GM19397 (cell line): ENCODE data around the gene TNNC1.

Experiments used
- ATAC-seq: cut with Tn5 transposase; IDR thresholded peaks from one replicate; pipeline ENCODE4 v1.9.1; 2021; ENCODE audit warnings: mild to moderate bottlenecking, moderate library complexity; ENCODE audit not compliant: unreplicated experiment

Gene TNNC1

DNA sequence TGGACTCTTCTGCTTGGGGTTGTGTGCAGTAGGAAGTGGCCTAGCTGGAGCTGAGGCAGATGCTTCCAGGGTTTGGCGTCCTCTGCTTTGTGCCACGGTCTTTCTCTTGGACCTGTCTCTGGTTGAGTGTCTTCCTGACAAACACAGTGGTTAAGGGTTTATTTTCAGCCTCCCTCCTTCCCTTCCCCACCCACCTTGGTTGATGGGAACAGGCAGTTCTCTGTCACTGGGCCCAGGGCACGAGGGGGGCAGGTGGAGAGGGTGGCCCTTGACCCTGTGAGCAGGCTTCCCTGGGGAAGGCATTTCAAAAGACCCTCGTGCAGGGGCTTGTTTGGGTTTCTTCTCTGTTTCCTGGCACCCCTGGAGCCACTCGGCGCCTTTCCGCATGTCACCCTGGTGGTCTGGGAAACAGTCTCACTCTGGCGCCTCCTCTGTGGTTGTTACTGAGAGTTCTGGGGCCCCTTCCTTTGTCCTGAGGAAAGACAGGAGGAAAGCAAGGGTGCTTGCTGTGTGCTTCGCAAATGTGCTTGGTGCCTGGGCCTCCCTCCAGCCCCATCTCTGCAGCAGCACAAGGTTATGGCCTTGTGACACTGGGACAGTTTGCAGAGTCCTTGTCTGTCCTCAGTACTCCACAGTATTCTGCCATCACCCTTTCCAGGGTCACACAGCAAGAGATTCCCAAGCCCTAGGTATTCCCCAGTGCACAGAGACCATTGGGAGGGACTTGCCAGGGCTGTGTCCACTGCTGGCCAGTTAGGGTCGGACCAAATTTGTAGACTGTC, 31.0 kb upstream of the TNNC1 start:
- ATAC-seq = no peak

DNA sequence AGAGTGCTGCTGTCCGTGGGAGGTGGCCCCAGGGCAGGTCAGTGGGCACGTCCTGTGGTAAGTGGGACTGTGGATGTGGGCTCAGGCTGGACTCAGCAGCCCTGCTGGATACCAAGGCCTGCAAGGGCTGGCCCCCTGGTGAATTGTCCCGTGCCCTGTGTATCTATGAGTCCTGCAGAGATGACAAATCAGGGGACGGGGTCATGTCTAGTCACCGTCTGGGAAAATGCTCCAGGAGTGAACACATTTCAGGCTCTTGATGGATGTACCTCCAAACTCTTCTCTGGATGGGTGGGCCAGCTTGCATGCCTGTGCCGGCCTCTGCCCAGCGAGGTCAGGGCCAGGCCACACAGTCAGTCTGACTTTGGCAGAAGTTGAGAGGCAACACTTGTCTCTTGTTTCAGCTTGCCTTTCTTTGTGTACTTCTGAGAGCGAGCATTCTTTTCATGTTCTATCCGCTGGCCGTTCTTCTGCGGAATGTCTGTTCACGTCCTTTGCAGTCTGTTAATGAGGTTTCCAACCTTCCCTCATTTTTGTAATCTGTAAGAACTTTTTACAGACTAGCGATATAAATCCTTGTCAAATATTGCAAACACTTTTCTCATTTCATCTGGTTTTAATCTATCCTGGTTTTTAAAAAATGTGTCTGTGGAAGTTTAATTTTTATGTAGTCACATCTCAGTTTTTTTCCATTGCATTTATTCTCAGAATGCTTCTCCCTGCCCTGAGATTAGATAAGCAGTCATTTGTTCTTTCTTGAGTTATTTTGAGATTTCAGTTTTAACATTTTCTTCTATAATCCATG, 29.9 kb upstream of the TNNC1 start:
- ATAC-seq = no peak

DNA sequence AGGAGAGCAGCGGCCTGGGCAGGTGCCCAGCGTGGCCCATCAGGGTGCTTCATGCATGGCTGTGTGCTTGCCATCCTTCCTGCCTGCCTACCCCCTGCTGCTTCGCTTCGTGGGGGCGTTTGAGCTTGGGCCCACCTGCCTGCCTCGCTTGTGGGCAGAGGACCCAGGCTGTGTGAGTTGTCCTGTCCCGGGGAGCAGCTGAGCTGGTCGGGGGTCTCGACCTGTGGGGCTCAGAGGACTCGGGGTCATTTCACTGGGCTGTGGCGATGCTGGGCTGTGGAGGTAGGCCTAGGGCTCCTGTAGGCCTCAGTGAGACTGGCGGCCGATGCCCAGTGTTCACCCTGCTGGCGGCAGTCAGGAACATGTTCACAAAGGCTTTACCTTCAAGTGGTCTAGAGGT, 29.2 kb upstream of the TNNC1 start:
- ATAC-seq = no peak

DNA sequence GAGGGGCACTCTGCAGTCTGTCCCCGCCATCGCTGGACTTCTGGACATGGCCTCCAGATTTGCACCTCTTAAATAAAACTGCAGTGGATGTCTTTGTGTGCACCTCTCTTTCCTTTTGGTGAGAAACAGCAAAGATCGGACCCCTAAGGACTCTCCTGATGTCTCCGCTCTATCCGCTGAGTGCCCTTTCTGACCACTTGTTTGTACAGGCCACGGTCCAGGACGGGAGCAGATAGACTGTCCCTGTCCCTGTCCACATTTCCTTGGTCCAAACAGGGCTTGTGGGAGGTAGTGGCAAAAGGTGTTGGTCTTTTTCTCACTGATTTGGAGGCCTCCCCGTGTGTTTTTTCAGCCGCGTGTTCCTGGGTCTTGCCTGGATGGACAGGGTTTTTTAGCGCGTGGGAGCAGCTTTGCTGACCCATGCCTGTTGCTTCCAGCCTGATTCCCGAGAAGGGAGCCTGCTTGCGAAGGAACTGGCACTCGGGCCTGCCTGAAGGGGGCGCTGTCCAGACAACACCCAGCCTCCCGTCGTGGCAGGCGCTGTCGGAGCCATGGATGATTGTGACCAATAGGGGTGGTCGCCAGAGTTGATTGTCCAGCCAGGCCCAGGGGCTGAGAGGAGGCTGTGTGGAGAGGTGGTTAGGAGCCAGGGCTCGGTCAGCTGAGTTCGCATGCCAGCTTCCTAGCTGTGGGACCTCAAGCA, 28.1 kb upstream of the TNNC1 start:
- no peak for ATAC-seq

DNA sequence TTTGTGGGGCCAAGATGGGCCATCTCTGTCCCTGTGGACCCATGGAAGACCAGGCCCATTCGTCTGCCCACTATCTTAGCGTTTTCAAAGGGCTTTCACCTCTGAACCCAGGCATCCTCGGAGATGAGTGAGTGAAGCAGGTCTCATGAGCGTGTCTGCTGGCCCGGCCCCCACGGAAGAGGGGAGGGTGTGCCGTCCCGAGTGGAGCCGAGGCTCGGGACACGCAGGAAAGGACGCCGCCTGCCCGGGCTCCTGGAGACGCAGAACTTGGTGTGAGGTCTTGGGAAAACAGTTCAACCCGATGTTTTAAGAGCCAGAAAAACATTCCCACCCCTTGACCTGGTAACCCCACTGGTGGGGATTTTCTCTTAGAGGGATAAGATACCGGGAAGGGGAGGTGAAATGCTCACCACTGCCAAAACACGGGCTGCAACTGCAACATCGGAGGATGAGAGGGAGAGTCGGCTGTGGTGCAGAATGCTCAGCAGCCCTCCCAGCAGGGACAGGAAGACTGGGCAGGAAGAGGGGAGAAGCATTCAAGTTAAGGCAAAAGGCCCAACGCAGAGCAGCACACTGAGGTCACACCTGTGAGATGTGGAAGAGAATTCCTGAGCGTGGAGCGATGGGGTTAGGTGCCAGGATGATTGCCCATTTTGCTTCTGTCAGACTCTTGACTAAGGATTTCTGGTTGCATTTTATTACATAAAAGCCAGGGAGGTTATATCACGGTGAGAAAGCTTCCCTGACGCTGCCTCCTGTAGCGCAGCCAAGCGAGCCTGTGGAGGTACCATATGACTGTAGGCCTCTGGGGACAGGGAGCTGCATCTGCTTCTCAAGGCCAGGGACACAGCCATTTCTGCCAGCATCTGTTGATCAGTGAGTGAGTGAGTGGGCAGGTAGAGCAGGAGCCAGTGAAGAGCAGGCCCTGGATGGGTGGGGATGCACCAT, 27.2 kb upstream of the TNNC1 start:
- no peak for ATAC-seq

DNA sequence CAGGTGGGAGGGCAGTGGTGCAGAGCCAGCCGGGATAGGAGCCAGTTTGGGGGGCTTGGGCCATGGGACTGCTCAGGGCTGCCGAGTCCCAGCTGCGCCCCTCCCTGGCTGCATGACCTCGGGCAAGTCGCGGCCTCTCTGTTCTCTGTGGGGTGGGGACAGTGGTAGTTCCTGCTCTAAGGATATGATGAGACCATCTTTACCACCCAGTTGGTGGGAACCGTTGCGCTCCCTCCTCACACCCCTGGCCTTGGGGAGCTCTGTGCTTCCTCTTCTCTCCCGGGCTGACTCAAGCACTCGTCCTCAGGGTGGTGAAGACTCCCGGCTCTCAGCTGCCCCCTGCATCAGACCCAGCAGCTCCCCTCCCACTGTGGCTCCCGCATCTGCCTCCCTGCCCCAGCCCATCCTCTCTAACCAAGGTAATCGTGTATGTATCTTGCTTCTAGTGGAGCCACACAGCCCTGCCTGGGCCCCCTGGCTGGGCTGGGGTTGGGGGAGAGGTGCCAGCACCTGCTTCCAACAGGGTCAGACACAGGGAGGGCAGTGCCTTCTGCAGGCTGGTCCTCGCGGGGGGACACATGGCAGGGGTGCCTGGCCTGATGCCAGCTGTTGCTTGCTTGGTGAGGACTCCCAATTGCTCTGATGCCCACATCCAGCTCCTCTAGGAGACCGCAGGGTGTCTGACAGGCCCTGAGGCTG, 26.2 kb upstream of the TNNC1 start:
- no peak for ATAC-seq

DNA sequence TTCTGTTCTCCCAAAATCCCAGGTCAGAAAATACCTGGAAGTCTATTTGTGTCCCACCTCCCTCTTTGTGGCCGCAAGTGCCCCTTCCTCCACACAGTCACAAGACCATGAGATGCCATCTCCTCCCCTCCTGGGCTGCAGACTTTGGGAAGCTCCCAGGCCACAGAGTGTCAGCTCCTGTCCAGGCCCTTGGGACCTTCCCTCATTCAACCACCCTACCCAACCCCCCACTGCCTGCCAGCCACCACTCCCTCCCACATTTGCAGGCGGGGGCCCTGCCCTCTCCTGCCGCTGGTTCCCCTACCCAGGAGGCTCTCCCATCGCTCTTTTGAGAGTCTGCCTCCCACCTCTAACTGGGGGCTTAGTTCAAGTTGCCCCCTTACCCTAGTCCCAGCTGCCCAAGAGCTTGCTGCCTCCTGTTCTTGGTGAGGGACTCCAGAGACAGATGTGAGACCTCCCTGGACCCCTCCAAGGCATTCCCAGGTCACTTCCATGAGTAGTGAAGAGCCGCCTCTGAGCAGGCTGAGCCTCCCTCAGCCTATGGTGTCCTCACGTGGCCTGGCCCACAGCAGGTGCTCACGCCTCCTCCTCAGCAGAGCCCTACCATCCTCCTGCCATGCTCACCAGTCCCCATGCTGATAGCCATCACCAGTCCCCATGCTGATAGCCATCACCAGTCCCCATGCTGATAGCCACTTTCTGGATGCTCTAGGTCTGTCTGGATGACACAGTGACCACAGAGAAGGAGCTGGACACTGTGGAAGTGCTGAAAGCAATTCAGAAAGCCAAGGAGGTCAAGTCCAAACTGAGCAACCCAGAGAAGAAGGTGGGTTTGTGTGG, 25.4 kb upstream of the TNNC1 start:
- ATAC-seq = no peak

DNA sequence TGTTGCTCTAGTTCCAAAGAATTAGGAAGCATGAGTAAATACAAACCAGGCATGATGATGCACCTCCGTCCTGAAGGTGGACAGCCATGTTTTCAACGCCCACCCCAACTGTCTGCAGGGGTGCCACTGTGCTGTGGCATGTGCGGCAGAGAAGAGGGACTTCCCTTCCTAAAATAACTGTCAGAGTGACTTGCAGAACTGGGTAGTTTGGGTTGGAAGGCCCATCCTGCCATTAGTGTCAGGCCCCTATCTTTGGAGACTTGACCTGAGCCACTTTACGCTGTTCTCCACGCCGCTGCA, 23.9 kb upstream of the TNNC1 start:
- ATAC-seq = no peak

DNA sequence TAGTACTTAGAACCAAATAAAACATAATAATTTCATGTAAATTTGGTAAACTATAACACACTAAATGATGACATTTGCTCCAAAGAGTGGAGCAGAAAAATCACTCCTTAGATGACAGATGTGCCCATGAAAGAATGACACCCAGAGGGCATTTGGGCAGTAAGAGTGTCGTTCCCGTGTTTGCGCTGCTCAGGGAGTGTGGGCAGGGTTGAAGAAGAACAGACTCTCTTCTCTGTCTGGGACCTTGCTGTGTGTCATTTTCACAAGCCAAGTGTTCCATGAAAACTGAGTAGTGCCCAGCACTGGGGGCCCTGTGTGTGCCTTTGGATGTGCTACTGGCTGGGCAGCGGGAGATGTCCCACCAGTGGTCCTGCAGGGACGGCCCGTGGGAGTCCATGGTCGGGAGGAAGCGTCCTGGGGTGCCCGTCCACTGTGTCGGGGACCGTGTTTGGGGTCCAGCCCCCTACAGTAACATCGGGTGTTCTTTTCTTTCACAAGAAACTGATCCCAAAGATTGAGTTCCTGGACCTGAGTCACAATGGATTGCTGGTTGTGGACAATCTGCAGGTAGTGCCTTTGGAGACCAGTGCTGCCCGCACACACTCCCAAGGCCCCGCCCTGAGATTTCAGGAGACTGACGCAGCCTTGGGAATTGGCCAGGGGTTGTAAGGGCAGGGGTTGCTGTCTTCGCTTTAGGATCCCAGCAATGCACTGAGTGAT, 23.4 kb upstream of the TNNC1 start:
- no peak for ATAC-seq

DNA sequence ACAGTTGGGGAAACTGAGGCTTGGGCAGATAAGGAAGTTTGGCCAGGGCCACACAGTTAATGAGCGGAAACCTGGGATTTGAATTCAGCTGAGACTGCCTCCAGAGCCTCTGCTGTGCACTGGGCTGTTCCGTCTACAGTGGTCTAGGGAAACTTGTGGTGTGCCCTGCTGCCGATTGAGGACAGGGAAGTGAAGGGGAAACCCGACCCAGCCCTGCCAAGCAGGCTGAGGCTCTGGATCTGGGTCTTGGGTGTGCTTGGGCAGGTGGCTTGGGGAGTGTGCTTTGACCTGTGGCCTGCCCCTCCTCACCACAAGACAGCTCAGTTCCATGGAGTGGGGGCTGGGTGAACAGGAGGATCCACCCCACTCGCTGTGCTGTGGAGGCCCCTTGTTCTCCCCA, 19.2 kb upstream of the TNNC1 start:
- ATAC-seq = no peak

DNA sequence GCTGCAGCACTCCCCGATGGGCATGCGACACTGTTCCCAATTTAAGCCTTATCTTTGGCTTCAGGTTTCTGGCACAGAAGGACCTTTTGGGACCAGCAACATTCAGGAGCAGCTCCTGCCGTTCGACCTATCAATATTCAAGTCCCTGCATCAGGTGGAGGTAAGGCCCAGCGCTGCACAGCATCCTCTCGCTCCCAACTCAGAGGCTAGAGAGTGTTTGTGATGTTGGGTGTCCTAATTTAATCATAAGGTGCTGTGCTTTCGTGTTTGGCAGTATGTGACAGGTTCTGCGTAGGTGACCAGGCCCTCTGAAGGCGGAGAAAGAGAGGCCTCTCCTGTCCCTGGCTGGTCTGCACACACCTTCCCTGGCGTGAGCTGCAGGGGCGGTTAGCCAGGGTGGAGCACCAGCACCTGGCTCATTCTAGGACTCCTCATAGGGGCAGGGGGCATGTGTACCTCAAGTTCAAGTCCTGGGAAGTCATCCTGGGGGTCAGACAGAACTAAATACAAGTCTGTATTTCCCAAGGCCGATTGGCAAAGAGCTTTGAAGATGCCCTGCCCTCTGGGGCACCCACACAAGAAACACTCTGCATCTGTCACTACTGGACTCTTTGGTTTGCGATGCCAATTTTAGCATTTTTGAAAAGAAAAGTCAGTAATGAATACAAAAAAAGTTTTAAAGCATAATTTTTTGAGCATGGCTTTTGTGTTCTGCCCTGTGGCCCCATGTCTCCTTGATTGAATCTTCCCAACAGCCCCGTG, 18.6 kb upstream of the TNNC1 start:
- no peak for ATAC-seq

DNA sequence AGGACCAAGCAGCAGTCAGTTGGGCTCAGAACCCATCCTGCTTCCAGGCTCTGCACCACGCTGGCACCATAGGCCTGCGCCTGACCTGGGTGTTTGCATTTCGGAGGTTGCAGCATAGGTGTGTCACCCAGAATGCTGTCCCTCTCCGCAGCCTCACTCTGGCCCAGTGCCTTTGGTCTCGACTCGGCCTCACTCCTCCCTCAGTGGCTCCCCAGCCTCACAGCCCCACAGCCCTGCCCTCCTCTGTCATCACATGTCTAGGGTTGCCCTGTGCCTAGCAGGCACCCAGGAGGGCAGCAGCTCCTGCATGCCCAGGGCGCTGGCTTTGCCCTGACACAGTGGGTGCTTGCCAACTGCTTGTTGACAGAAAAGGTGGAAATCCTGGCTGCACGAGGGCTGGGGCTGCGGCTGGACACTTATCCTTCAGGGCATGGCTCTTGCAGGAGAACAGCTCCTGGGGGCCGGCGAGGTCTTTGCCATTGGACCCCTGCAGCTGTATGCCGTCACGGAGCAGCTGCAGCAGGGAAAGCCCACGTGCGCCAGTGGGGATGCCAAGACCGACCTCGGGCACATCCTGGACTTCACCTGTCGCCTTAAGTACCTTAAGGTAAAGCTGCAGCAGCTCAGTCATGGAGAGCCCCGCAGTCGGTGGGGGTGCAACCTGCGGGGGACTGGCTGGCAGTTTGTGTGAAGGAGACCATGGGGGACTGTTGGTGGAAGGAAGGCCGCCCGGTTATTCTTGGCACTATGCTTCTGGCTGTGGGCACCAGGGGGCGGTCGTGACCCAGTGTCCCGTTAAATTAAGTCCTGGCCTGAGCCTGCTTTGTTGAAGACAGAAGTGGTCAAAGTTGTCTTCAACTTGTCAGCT, 17.8 kb upstream of the TNNC1 start:
- ATAC-seq = no peak

DNA sequence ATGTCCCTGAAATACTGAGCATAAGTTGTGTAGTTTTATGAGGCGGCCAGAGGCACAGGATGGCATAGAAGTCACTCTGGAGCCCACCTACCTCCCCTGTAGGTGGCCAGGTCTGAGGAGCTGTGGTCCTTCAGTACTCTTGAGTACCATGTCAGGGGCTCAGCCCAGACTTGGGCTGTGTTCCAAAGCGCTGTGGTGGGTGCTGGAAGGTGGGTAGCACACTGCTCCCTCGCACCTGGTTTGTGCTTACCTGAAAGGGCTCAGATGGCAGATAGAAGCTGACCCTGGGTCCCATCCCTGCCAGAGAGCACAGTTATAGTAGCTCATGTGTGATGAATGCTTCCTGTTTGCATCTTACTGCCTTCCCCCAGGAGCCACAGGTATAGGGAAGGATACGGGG, 17.1 kb upstream of the TNNC1 start:
- ATAC-seq = no peak

DNA sequence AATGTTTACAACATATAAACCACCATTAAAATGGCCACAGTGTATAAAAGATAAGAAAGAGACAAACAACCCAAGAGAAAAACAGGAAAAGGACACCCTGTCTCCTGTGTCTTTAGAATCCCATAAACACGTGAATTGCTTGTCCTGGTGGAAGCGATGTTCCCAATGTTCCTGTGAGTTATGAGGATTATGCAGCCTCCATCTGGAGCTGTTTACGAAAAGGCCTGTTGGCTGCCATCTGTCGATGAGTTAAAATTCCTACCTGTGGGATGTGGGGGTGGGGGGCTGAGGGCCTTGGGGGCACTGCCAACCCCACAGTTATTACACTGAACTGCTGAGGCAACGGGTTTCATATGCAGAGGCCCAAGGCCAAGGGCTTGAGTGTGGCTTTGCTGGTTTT, 15.2 kb upstream of the TNNC1 start:
- ATAC-seq = no peak

DNA sequence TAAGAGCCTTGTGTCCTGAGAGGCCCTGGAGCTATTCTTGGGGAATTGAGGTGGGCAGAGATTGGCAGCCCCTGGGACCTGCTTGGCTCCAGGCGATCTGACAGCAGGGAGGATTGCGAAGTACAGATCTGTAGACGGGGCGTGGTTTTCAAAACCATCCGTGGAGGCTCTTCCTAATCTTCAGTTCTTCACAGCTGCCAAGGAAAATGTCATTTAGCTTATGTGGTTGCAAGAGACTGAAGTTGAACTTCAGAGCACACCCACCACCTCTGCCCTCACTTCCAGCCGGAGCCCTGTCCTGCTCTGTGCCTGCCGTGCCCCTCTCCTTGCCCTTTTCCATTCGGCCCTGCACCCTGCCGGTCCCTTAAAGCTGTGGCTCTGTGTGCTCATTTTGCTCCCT, 14.5 kb upstream of the TNNC1 start:
- ATAC-seq = no peak

DNA sequence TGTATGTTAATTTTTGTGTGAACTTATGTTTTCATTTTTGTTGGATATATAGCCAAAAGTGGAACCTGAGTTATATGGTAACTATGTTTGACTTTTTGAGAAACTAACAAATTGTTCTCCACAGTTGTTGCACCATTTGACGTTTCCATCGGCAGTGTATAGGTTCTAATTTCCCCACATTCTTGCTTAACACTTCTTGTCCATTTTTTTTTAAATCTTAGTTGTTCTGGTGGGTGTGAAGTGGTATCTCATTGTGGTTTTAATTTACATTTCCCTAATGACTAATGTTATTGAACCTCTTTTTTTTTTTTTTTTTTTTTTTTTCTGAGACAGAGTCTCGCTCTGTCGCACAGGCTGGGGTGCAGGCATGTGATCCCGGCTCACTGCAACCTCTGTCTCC, 9.6 kb upstream of the TNNC1 start:
- no peak for ATAC-seq

DNA sequence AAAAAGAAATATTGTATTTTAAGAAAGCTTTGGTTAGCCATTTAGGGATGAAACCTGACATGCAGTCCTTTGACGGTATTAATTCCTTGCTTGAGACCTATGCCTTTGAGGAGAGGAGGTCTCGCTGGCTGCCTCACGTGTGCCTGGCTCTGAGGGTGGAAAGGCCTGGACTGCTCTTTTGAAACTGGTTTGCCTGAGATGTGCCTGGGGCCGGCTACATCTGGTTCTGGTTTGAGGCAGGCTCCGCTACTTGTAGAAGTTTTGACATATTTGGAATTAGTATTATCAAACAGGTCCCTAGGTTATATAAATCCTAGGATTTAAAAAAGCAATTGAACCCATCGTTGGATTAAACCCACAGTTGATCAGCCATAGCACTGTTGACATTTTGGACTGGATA, 8.0 kb upstream of the TNNC1 start:
- no peak for ATAC-seq
